ENCODE data around the gene NFATC1.

Gene NFATC1

DNA sequence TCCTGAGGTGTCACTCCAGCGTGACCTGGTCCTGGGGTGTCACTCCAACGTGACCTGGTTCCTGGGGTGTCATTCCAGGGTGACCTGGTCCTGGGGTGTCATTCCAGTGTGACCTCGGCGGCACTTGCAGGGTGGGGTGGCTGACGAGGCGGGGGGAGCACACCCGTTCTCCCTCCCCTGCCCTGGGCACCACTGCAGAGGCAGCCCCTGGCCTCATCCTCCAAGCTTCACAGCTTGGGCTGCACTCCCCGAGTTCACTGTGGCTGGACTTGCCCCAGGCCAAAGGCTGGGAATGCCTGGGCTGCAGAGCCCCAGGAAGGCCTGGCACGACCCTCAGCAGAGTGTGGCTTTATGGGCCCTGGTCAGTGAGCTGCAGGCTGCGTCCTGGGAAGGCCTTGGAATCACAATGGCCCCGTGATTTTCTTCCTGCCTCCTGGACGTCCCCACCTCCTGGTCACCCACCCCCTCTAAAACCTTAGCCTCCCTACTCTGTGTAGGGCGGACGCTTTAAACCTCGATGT, 88.3 kb downstream of the NFATC1 start:
- H3K27ac ChIP-seq (ENCODE audit: low read length), result no peak overlapping the region
- no peaks in the 10 kb centered on the region for H3K36me3 ChIP-seq (ENCODE audit: insufficient read depth, low read depth, low read length)

DNA sequence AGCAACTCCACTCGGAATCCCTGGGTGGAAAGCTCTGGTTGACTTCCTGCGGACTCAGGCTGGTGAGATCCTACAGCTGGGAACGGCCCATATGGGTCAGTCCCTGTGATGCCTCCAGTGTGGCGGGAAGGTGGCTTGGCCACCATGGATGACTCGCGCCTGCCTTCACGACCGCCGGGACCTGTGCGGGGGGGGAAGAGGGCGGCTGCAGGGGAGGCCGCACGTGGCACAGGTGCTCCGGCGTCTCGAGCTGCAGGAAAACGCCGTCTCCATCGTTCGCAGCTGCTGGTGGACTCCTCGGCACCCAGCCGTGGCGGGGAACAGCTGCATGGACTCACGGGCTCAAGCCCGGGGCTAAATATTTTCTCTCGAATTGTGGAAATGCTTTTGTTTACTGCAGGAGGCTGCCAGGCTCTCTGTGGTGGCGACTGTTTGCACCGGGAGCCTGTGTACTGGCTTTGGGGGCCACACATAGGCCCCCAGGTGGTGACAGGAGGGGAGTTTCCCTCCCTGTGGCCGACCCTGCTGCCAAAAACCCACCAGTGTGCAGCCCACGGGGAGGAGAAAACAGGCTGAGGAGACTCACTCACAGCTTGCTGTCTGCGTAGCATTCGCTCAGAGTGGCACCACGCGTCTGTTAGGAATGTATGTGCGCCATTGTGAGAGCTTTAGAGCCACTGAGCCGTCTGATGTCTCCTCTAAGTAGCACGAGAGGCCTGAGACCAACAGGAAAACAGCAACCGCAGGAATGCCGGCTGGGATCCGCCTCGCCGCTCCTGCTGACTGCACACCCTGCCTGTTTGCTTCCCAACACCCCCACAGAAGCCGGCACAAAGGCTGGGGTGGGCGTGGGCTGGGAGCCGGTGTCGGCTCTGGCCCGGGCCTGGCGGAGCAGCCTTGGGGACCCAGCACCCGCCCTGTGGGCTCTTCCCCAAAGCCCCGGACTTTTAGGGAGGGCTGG, 89.2 kb downstream of the NFATC1 start:
- Histone ChIP-seq H3K4me3 (ENCODE audit: low read length) (no peak overlapping the region), H3K4me1 (ENCODE audit: insufficient read depth, low read length) (no peaks in the 10 kb centered on the region), H3K9ac (ENCODE audit: low read depth, low read length) (no peak overlapping the region; the same call in 1 of the 2 replicates), H3K36me3 (ENCODE audit: insufficient read depth, low read depth, low read length) (no peaks in the 10 kb centered on the region), H3K27me3 (ENCODE audit: insufficient read depth, low read length) (no peaks in the 10 kb centered on the region), H3K27ac (ENCODE audit: low read length) (no peak overlapping the region), H3K9me3 (ENCODE audit: insufficient read depth, low read depth, low read length) (no peaks in the 10 kb centered on the region)

More for the DNA sequence above, 88.3 kb downstream of the NFATC1 start:
- no peaks in the 10 kb centered on the region for H3K27me3 ChIP-seq (ENCODE audit: insufficient read depth, low read length)
- H3K4me1 ChIP-seq (ENCODE audit: insufficient read depth, low read length), result no peaks in the 10 kb centered on the region
- no peak overlapping the region for H3K9ac ChIP-seq (ENCODE audit: low read depth, low read length)
- no peaks in the 10 kb centered on the region for H3K9me3 ChIP-seq (ENCODE audit: insufficient read depth, low read depth, low read length)
- H3K4me3 ChIP-seq (ENCODE audit: low read length), result no peak overlapping the region

DNA sequence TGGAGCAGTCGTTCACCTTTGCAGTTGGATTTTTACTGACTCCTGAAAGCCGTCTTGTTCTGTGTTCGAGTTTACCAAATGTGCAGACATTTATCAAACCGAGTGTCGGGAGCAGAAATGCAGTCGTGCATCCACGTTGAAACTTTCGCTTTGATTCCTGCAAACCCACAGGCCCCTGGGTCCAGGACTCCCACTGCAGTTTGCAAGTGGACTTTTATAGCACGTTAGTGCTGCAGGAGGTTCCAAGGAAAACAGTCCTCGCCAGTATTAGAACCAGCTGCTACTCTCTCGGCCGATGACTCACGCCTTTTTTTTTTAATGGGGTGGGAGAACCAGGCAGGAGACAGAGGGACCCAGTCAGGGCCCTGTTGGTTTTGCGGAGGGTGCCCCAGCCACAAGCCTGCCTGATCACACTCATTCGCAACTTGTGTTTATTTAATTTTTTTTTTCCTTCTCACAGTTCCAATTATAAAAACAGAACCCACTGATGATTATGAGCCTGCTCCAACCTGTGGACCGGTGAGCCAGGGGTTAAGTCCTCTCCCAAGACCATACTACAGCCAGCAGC, 90.1 kb downstream of the NFATC1 start:
- Histone ChIP-seq H3K36me3 (ENCODE audit: insufficient read depth, low read depth, low read length) (no peaks in the 10 kb centered on the region), H3K9ac (ENCODE audit: low read depth, low read length) (no peak overlapping the region), H3K4me1 (ENCODE audit: insufficient read depth, low read length) (no peaks in the 10 kb centered on the region), H3K27ac (ENCODE audit: low read length) (no peak overlapping the region), H3K27me3 (ENCODE audit: insufficient read depth, low read length) (no peaks in the 10 kb centered on the region), H3K4me3 (ENCODE audit: low read length) (no peak overlapping the region), H3K9me3 (ENCODE audit: insufficient read depth, low read depth, low read length) (no peaks in the 10 kb centered on the region)

DNA sequence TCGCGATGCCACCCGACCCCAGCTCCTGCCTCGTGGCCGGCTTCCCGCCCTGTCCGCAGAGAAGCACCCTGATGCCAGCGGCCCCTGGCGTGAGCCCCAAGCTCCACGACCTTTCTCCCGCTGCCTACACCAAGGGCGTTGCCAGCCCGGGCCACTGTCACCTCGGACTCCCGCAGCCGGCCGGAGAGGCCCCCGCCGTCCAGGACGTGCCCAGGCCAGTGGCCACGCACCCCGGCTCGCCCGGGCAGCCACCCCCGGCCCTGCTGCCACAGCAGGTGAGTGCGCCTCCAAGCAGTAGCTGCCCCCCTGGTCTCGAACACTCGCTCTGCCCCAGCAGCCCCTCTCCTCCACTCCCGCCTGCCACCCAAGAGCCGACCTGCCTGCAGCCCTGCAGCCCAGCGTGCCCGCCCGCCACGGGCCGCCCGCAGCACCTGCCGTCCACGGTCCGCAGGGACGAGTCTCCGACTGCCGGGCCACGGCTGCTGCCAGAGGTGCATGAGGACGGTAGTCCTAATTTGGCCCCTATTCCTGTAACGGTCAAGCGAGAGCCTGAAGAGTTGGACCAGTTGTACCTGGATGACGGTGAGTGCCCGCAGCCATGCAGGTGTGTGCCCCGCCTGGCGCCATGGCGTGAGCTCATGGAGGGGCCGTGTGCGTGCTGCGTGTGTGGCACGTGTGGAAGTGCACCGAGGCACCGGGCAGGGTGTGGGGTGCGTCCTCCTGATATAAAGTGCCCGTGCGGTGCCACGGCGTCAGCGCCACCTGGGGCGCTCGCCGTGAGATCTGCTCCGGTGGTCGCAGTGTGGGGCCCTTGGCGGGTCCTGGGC, 90.8 kb downstream of the NFATC1 start:
- Histone ChIP-seq H3K27ac (ENCODE audit: low read length) (no peak overlapping the region), H3K27me3 (ENCODE audit: insufficient read depth, low read length) (no peaks in the 10 kb centered on the region), H3K9me3 (ENCODE audit: insufficient read depth, low read depth, low read length) (no peaks in the 10 kb centered on the region), H3K36me3 (ENCODE audit: insufficient read depth, low read depth, low read length) (no peaks in the 10 kb centered on the region), H3K9ac (ENCODE audit: low read depth, low read length) (no peak overlapping the region), H3K4me3 (ENCODE audit: low read length) (no peak overlapping the region), H3K4me1 (ENCODE audit: insufficient read depth, low read length) (no peaks in the 10 kb centered on the region)

DNA sequence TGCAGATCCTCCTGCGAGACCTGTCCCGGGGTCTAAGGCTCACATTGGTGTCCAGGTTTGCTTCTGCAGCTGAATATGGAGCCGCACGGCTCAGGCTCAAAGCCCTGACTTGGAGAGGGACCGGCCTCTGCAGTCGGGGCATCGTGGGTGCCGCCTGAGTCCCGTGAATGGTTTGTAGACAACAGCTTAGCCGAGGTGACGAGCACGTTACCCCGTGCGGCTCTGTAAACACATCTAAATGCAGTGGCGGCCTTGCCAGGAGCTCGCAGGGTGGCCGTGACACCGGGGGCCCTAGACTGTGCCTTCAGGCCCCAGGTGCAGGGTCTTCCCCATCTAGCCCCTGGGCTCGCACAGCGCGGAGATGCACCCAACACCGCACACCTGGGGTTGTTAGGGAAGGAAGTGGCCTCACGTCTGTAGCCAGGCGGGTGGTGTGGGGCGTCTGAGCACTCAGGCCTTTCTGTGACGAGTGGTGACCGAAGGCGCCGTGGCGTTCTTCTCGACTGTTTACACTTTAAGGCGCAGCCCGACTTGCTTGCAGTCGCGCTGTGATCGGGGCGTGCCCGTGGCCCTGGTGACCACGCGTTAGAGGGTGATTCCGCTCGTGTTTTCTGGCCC, 91.6 kb downstream of the NFATC1 start:
- Histone ChIP-seq H3K4me3 (ENCODE audit: low read length) (no peak overlapping the region), H3K9ac (ENCODE audit: low read depth, low read length) (no peak overlapping the region), H3K9me3 (ENCODE audit: insufficient read depth, low read depth, low read length) (no peaks in the 10 kb centered on the region), H3K27ac (ENCODE audit: low read length) (no peak overlapping the region), H3K36me3 (ENCODE audit: insufficient read depth, low read depth, low read length) (no peaks in the 10 kb centered on the region), H3K27me3 (ENCODE audit: insufficient read depth, low read length) (no peaks in the 10 kb centered on the region), H3K4me1 (ENCODE audit: insufficient read depth, low read length) (no peaks in the 10 kb centered on the region)

DNA sequence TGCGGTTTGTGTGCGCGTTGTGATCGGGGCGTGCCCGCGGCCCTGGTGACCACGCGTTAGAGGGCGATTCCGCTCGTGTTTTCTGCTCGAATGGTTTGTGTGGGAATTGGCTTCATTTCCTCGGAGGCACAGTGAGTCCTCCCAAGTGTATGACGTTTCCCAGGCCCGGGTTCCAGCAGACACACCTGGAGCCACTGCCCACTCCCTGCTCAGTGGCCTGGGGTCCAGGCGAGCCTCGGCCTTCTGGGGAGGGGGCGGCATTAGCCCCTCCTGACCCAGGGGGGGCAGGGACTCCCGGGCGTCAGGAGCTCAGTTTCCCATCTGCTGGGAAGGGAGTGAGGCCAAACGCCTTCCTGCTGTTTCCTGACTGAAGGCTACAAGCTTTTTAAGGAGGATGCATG, 92.1 kb downstream of the NFATC1 start:
- Histone ChIP-seq H3K27me3 (ENCODE audit: insufficient read depth, low read length) (no peaks in the 10 kb centered on the region), H3K9ac (ENCODE audit: low read depth, low read length) (no peak overlapping the region), H3K9me3 (ENCODE audit: insufficient read depth, low read depth, low read length) (no peaks in the 10 kb centered on the region), H3K4me1 (ENCODE audit: insufficient read depth, low read length) (no peaks in the 10 kb centered on the region), H3K36me3 (ENCODE audit: insufficient read depth, low read depth, low read length) (no peaks in the 10 kb centered on the region), H3K4me3 (ENCODE audit: low read length) (no peak overlapping the region), H3K27ac (ENCODE audit: low read length) (no peak overlapping the region)

DNA sequence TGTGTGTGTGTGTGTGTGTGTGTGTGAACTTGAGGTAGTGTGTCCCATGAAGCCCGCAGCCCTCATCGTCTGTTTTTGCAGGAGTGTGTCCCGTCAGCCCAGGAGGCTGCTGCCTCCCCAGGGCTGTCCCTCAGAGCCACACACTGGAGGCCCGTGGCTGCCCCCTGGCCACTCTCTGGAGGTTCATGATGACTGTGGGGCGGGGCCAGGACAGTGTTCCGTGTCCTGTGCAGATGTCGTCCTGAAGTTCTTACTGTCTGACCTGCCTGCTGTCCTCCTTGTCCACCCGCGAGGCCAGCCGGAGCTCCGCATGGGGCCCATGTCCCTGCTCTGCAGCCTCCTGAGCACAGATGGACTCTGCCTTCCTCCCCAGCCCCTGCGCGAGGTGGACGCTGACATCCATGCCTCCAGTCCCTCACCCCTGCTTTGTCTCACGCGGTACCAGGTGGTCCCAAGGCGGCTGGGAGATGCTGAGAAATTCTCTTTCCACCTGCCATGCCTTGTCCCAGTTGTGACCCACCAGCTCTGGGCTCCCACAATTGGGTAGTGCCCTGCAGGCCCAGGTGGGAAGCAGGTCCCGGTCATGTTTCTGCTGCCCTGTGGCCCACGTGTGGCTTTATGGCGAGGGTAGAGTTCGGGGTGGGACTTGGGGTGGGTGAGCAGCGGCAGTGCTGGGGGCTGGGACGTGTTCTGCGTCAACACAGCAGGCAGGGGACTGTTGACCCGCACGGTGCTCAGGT, 92.8 kb downstream of the NFATC1 start:
- Histone ChIP-seq H3K27ac (ENCODE audit: low read length) (no peak overlapping the region), H3K27me3 (ENCODE audit: insufficient read depth, low read length) (no peaks in the 10 kb centered on the region), H3K9ac (ENCODE audit: low read depth, low read length) (no peak overlapping the region)

DNA sequence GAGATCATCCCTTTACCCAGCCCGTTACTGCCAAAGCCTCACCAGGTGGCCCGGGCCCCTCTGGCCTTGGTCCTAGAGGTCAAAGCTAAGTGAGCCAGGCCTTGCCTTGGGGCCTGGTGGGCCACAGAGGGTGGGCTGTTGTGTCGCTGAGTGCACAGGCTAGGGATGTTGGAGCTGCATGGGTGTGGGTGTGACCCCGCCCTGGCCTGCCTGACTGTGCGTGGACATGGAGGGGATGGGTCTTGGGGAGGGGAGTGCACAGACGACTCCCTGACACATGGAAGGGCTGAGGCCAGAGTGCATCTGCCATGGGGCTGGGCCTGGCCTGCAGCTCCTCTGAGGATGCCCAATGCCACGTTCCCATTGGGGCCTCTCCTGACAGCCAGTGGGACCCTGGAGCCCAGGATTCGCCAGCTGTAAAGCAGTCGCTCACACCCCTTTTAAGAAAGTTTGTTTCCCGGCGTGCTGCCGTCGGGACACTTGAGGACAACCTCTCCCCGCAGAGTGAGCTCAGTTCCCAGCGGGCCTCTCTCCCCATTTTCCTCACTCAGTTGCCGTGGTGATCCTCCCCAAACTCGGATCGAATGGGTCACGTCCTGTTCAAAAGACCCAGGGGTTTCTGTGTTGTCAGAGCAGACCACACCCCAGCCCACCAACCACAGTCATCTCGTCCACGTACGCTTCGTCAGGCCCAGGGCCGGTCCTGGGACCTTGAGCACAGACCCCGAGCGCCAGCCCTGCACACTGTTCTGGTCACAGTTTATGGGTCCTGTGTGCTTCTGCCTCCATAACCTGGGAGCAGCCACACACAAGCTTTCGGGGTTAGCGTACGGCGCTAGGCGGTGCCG, 93.5 kb downstream of the NFATC1 start:
- H3K4me3 ChIP-seq (ENCODE audit: low read length), result no peak overlapping the region
- no peak overlapping the region for H3K27ac ChIP-seq (ENCODE audit: low read length)
- H3K9me3 ChIP-seq (ENCODE audit: insufficient read depth, low read depth, low read length), result no peaks in the 10 kb centered on the region
- H3K36me3 ChIP-seq (ENCODE audit: insufficient read depth, low read depth, low read length), result no peaks in the 10 kb centered on the region
- no peaks in the 10 kb centered on the region for H3K27me3 ChIP-seq (ENCODE audit: insufficient read depth, low read length)
- H3K4me1 ChIP-seq (ENCODE audit: insufficient read depth, low read length), result no peaks in the 10 kb centered on the region
- H3K9ac ChIP-seq (ENCODE audit: low read depth, low read length), result no peak overlapping the region

More for the DNA sequence above, 92.8 kb downstream of the NFATC1 start:
- H3K9me3 ChIP-seq (ENCODE audit: insufficient read depth, low read depth, low read length), result no peaks in the 10 kb centered on the region
- H3K36me3 ChIP-seq (ENCODE audit: insufficient read depth, low read depth, low read length), result no peaks in the 10 kb centered on the region
- H3K4me3 ChIP-seq (ENCODE audit: low read length), result no peak overlapping the region
- H3K4me1 ChIP-seq (ENCODE audit: insufficient read depth, low read length), result no peaks in the 10 kb centered on the region

DNA sequence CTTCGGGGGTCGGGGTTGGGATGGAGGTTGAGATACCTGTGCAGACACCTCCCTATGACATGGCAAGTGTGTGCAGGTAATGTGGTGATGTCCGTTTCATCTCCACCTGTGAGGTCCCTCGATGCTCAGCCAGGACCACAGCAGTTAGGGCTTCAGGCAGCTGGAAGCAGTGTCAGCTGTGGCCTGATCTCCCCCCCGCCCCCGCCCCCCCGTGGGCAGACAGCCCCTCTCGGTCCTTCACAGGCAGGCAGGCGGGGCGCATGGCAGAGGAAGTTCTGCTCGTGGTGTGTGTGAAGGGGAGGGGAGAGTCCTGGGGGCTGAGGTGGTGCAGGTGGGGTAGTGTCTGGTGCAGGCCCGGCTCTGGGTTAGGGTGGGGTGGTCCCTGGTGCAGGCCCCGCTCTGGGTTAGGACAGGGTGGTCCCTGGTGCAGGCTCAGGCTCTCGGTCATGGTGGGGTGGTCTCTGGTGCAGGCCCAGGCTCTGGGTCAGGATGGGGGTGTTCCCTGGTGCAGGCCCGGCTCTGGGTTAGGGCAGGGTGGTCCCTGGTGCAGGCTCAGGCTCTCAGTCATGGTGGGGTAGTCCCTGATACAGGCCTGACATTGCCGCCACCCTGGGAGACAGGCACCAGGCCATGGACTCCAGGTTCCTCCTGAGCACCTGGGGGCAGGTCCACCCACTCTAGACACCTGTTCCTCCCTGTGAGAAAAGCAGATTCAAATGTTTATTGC, 94.3 kb downstream of the NFATC1 start:
- H3K36me3 ChIP-seq (ENCODE audit: insufficient read depth, low read depth, low read length), result no peaks in the 10 kb centered on the region
- H3K27ac ChIP-seq (ENCODE audit: low read length), result no peak overlapping the region
- H3K9ac ChIP-seq (ENCODE audit: low read depth, low read length), result no peak overlapping the region
- H3K27me3 ChIP-seq (ENCODE audit: insufficient read depth, low read length), result no peaks in the 10 kb centered on the region
- no peaks in the 10 kb centered on the region for H3K9me3 ChIP-seq (ENCODE audit: insufficient read depth, low read depth, low read length)
- no peak overlapping the region for H3K4me3 ChIP-seq (ENCODE audit: low read length)
- H3K4me1 ChIP-seq (ENCODE audit: insufficient read depth, low read length), result no peaks in the 10 kb centered on the region

DNA sequence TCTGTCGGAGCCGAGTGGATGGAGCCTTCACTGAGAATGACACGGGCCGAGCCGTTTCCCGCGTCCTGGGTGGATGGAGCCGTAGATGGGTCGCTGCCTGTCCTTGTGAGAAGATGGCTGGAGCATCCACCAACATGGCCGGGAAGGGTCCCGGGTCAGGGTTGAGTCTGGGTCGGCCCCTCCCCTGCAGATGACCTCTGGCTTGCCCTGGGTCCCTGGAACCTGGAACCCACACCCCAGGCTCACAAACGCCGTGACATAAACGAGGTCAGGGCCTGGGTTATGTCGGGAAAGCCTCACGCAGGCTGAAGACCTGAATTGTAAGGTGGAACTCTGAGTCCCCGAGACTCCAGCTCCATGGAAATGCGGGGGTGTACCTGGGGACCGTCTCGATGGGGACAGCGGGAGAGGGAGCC, 94.9 kb downstream of the NFATC1 start:
- Histone ChIP-seq H3K4me1 (ENCODE audit: insufficient read depth, low read length) (no peaks in the 10 kb centered on the region), H3K27ac (ENCODE audit: low read length) (no peak overlapping the region), H3K9me3 (ENCODE audit: insufficient read depth, low read depth, low read length) (no peaks in the 10 kb centered on the region), H3K36me3 (ENCODE audit: insufficient read depth, low read depth, low read length) (no peaks in the 10 kb centered on the region), H3K4me3 (ENCODE audit: low read length) (no peak overlapping the region), H3K9ac (ENCODE audit: low read depth, low read length) (no peak overlapping the region), H3K27me3 (ENCODE audit: insufficient read depth, low read length) (no peaks in the 10 kb centered on the region)
